HG02938 (cell line): ENCODE results near the gene FOXL2NB.

ENCODE experiments used
- ATAC-seq: cut with Tn5 transposase; IDR thresholded peaks from one replicate; pipeline ENCODE4 v1.9.1; 2021; ENCODE audit warnings: mild to moderate bottlenecking, moderate library complexity; ENCODE audit not compliant: unreplicated experiment

Gene FOXL2NB

DNA sequence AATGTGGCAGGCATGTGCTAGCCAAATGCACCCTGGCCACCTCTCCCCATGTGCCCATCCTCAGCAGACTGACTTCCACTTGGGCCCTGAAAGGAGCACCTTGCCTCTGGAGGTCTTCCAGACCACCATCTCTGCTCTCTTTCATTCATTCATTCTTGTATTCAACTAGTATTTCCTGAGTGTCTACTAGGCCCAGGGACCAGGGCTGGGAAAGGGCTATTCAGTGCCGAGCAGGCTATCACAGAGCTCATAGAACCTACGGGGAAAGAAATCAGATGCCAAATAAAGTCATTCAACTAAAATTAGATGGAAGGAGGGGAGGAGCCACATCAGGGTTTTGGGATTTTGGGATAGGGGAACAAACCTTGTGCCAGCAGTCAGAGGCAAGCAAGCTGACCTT lies 40.2 kb downstream of the FOXL2NB start:
- ATAC-seq: no peak

DNA sequence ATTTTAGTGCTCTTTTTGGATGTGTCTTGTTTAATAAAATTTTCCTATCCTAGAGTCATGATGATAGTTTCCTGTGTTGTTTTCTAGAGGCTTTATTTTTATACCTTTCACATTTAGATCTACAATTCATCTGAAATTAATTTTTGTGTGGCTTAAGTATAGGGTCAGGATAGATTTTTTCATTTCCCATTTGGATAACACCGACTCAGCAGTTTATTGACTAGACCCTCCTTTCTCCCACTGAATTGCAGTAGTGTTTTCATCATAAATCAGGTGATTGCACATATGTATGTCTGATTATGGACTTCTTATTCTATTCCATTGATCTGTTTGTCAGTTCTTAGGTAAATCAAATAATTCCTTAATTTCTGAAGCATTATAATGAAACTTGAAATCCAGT lies 48.7 kb downstream of the FOXL2NB start:
- ATAC-seq: no peak
